ENCODE data around the gene ZBTB25. TPM values are rescaled to one million over a fixed set of nuclear protein-coding genes. Genes with fewer than 3 reads are reported as not detected.
"Not testable (repeated sequence)": the region's sequence is repeated elsewhere in the genome, so short reads cannot be mapped to it uniquely, and the experiment has no call there.

The ZBTB25 gene
- total and polyA plus RNA-seq, 2 donors from 2014 or later, result 4.3 to 17.8 TPM

- no peak for FAIRE-seq
- no peak for TF ChIP-seq CTCF (IDR thresholded peaks at IDR 0.05; ENCODE audit: borderline replicate concordance, extremely low read depth, insufficient read depth)
- Histone ChIP-seq H3K27ac (ENCODE audit: low read depth in 2 of 2, low read length in 2 of 2) (no peak overlapping the region), H3K9me3 (ENCODE audit: control insufficient read depth in 2 of 3, insufficient read depth in 1 of 3, low read length in 3 of 3) (no peaks in the 10 kb centered on the region), H3K9ac (ENCODE audit: low read length in 3 of 3) (no peak overlapping the region), H3K4me1 (ENCODE audit: control insufficient read depth in 2 of 3, insufficient read depth in 2 of 3, low read depth in 1 of 3, low read length in 3 of 3) (no peaks in the 10 kb centered on the region), H3K36me3 (ENCODE audit: control insufficient read depth in 2 of 3, insufficient read depth in 3 of 3, low read length in 3 of 3) (peaks cover 0 to 15% (median 0%) of the 10 kb centered on the region in 3 donors), H3K27me3 (ENCODE audit: control insufficient read depth, insufficient read depth, low read length) (no peaks in the 10 kb centered on the region), H3K4me3 (ENCODE audit: low read length in 3 of 3) (no peak overlapping the region)
- DNase-seq, result no peak
- intact Hi-C loops (cut with DNase I), result no loop called here
Observed at GRCh38 chr14:64522591-64523355, 19.1 kb upstream of the ZBTB25 start.

GRCh38 chr14:64520699-64521098 is 17.1 kb upstream of the ZBTB25 start:
- Histone ChIP-seq H3K9me3 (ENCODE audit: control insufficient read depth in 2 of 3, insufficient read depth in 1 of 3, low read length in 3 of 3) (no peaks in the 10 kb centered on the region), H3K9ac (ENCODE audit: low read length in 3 of 3) (no peak overlapping the region), H3K4me1 (ENCODE audit: control insufficient read depth in 2 of 3, insufficient read depth in 2 of 3, low read depth in 1 of 3, low read length in 3 of 3) (no peaks in the 10 kb centered on the region), H3K27me3 (ENCODE audit: control insufficient read depth, insufficient read depth, low read length) (no peaks in the 10 kb centered on the region), H3K27ac (ENCODE audit: low read depth in 2 of 2, low read length in 2 of 2) (no peak overlapping the region), H3K36me3 (ENCODE audit: control insufficient read depth in 2 of 3, insufficient read depth in 3 of 3, low read length in 3 of 3) (peaks cover 0 to 15% (median 0%) of the 10 kb centered on the region in 3 donors), H3K4me3 (ENCODE audit: low read length in 3 of 3) (no peak overlapping the region)
- intact Hi-C loops (cut with DNase I), result no loop called here
- TF ChIP-seq CTCF (IDR thresholded peaks at IDR 0.05; ENCODE audit: borderline replicate concordance, extremely low read depth, insufficient read depth), result no peak
- FAIRE-seq (no peak), DNase-seq (no peak)

- Histone ChIP-seq H3K9ac (ENCODE audit: low read length in 3 of 3) (no peak overlapping the region), H3K4me3 (ENCODE audit: low read length in 3 of 3) (no peak overlapping the region), H3K4me1 (ENCODE audit: control insufficient read depth in 2 of 3, insufficient read depth in 2 of 3, low read depth in 1 of 3, low read length in 3 of 3) (no peaks in the 10 kb centered on the region), H3K27ac (ENCODE audit: low read depth in 2 of 2, low read length in 2 of 2) (no peak overlapping the region), H3K36me3 (ENCODE audit: control insufficient read depth in 2 of 3, insufficient read depth in 3 of 3, low read length in 3 of 3) (peaks cover 0 to 13% (median 0%) of the 10 kb centered on the region in 3 donors), H3K27me3 (ENCODE audit: control insufficient read depth, insufficient read depth, low read length) (no peaks in the 10 kb centered on the region), H3K9me3 (ENCODE audit: control insufficient read depth in 2 of 3, insufficient read depth in 1 of 3, low read length in 3 of 3) (no peaks in the 10 kb centered on the region)
- no peak for TF ChIP-seq CTCF (IDR thresholded peaks at IDR 0.05; ENCODE audit: borderline replicate concordance, extremely low read depth, insufficient read depth)
- no peak for DNase-seq
- intact Hi-C loops (cut with DNase I), result no loop called here
- FAIRE-seq, result no peak
Observed at GRCh38 chr14:64518229-64518628, 14.6 kb upstream of the ZBTB25 start.

- H3K4me1 ChIP-seq (ENCODE audit: control insufficient read depth in 2 of 3, insufficient read depth in 2 of 3, low read depth in 1 of 3, low read length in 3 of 3); FAIRE-seq; H3K9ac ChIP-seq (ENCODE audit: low read length in 3 of 3); DNase-seq; intact Hi-C loops (cut with DNase I); H3K27me3 ChIP-seq (ENCODE audit: control insufficient read depth, insufficient read depth, low read length); H3K9me3 ChIP-seq (ENCODE audit: control insufficient read depth in 2 of 3, insufficient read depth in 1 of 3, low read length in 3 of 3); H3K36me3 ChIP-seq (ENCODE audit: control insufficient read depth in 2 of 3, insufficient read depth in 3 of 3, low read length in 3 of 3); H3K4me3 ChIP-seq (ENCODE audit: low read length in 3 of 3); H3K27ac ChIP-seq (ENCODE audit: low read depth in 2 of 2, low read length in 2 of 2): not testable (repeated sequence)
Observed at GRCh38 chr14:64517667-64518066, 14.0 kb upstream of the ZBTB25 start.

All from kidney (tissue), 14 donors.